GM04503 (cell line): ENCODE data around the gene OMP.

Experiments
- DNase-seq: peaks from one replicate; pipeline ENCODE4 v3.0.0-alpha.2; 2012; ENCODE audit warnings: low read depth

OMP gene

GRCh38 chr11:77123591-77123990, 21.0 kb downstream of the OMP start:
- DNase-seq, result no peak

- no peak for DNase-seq
Observed at GRCh38 chr11:77124041-77124440, 21.4 kb downstream of the OMP start.

- no peak for DNase-seq
Observed at GRCh38 chr11:77124488-77124887, 21.8 kb downstream of the OMP start.

- no peak for DNase-seq
Observed at GRCh38 chr11:77125191-77125590, 22.6 kb downstream of the OMP start.

GRCh38 chr11:77125695-77126094, 23.1 kb downstream of the OMP start:
- no peak for DNase-seq

- no peak for DNase-seq
Observed at GRCh38 chr11:77126156-77126775, 23.6 kb downstream of the OMP start.

GRCh38 chr11:77126861-77127234, 24.2 kb downstream of the OMP start:
- DNase-seq, result no peak

- no peak for DNase-seq
Observed at GRCh38 chr11:77127235-77127911, 24.7 kb downstream of the OMP start.

GRCh38 chr11:77127920-77128691, 25.5 kb downstream of the OMP start, which contains the start of gene MYO7A:
Gene MYO7A, plus strand, starts transcription at chr11:77128246. Its CDS starts 2,389 bp downstream, at chr11:77130635.
- no peak for DNase-seq

GRCh38 chr11:77129069-77129841, 26.6 kb downstream of the OMP start:
- DNase-seq, result no peak

GRCh38 chr11:77129842-77130756, 27.5 kb downstream of the OMP start:
- DNase-seq, result no peak

GRCh38 chr11:77130763-77131513, 28.3 kb downstream of the OMP start:
- no peak for DNase-seq

GRCh38 chr11:77131560-77131959, 28.9 kb downstream of the OMP start:
- DNase-seq, result no peak

GRCh38 chr11:77135069-77135468, 32.4 kb downstream of the OMP start:
- DNase-seq, result no peak

GRCh38 chr11:77136074-77136473, 33.4 kb downstream of the OMP start:
- no peak for DNase-seq

GRCh38 chr11:77136784-77137420, 34.3 kb downstream of the OMP start:
- no peak for DNase-seq

- no peak for DNase-seq
Observed at GRCh38 chr11:77137421-77137820, 34.8 kb downstream of the OMP start.

GRCh38 chr11:77138106-77138649, 35.5 kb downstream of the OMP start:
- no peak for DNase-seq

GRCh38 chr11:77139201-77139600, 36.6 kb downstream of the OMP start:
- no peak for DNase-seq
